Right ventricle myocardium inferior (tissue), 1 donor: Measurements from ENCODE around the gene C19orf38. TPM values are rescaled to one million over a fixed set of nuclear protein-coding genes. Genes with fewer than 3 reads are reported as not detected.
"Not testable (repeated sequence)": the region's sequence is repeated elsewhere in the genome, so short reads cannot be mapped to it uniquely, and the experiment has no call there.

ENCODE experiments used
- ATAC-seq: fragments of 200-7000 bp; cut with Tn5 transposase; one replicate; pipeline ENCODE4 v1.9.1; 2020; ENCODE audit warnings: mild to moderate bottlenecking, moderate library complexity
- DNase-seq: peaks from one replicate; pipeline ENCODE4 v3.0.0; 2021; ENCODE audit errors: missing footprints
- intact Hi-C: fragments of 100-400 bp; cut with DNase I; formaldehyde crosslinking; loops from one replicate; pipeline ENCODE4 v1.11.0; 2022
- total RNA-seq: library from RNA; stranded (reverse); fragmentation: NEBNext Ultra II Directional; extraction: Animal tissue kit (Norgen Biotek cat#: 25700); gene quantifications from one replicate; pipeline ENCODE4 v1.2.1, GENCODE V29; 2021
- donor health status: DM: no; HTN: yes; CAD: no; lungs with severe emphysema.

C19orf38 gene
- total RNA-seq, 1 donor from 2014 or later: 1.5 TPM

- intact Hi-C loops: no loop called here
- DNase-seq (peak; percentile 59), ATAC-seq (no peak)
Observed at GRCh38 chr19:10819124-10820060, 28.8 kb upstream of the C19orf38 start.

- intact Hi-C loops: no loop called here
- DNase-seq (no peak), ATAC-seq (peak; percentile 8)
Observed at GRCh38 chr19:10820173-10820572, 28.0 kb upstream of the C19orf38 start.

DNA sequence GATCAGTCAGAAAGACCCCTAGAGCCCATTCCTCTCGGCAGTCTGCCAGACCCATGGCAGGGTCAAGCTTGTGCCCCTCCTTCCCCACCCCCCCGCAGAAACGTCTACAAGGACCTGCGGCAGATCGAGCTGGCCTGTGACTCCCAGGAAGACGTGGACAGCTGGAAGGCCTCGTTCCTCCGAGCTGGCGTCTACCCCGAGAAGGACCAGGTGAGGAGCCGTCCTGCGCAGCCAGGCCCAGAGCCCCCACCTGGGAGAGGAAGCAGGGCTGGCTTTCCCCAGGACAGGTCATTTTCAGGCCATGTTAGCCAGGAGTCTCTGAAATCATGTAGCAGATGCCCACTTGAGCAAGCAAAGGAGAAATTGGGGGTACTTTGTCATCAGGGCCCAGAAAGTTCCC is 24.5 kb upstream of the C19orf38 start:
- ATAC-seq (no peak), DNase-seq (no peak)
- intact Hi-C loops: no loop called here

DNA sequence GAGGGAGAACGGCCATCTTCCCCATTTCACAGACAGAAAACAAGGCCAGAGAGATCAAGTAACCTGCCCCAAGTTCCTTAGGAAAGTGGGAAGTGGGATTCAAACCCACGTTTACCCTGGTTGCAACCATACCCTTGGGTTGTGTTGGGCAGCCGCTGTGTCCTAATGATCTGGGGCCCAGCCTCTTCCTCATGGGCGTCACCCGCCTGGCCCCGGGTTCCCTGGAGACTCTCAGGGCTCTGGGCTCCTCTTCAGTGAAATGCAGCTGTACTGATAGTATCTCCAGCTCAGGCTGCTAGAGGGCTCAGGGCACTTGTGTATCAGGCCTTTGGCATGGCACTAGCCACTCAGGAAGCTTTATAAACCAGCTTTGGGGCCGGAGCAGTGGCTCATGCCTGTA is 22.0 kb upstream of the C19orf38 start:
- intact Hi-C loops: no loop called here
- no peak for DNase-seq
- no peak for ATAC-seq

DNA sequence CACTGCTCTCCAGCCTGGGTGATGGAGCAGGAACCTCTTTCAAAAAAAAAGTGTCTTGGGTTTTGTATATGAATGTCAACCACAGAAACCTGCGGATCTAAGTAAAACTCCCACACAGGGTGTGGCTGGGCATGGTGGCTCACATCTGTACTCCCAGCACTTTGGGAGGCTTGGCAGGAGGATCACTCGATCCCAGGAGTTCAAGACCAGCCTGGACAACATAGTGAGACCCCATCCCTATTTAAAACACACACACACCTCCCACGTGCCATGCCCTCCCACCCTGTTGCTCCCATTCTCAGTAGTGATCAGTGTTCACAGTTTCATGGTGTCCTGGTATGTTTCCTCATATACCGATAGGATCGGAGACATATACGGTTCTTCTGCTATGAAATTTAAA is 21.4 kb upstream of the C19orf38 start:
- DNase-seq (no peak), ATAC-seq (no peak)
- intact Hi-C loops: no loop called here

DNA sequence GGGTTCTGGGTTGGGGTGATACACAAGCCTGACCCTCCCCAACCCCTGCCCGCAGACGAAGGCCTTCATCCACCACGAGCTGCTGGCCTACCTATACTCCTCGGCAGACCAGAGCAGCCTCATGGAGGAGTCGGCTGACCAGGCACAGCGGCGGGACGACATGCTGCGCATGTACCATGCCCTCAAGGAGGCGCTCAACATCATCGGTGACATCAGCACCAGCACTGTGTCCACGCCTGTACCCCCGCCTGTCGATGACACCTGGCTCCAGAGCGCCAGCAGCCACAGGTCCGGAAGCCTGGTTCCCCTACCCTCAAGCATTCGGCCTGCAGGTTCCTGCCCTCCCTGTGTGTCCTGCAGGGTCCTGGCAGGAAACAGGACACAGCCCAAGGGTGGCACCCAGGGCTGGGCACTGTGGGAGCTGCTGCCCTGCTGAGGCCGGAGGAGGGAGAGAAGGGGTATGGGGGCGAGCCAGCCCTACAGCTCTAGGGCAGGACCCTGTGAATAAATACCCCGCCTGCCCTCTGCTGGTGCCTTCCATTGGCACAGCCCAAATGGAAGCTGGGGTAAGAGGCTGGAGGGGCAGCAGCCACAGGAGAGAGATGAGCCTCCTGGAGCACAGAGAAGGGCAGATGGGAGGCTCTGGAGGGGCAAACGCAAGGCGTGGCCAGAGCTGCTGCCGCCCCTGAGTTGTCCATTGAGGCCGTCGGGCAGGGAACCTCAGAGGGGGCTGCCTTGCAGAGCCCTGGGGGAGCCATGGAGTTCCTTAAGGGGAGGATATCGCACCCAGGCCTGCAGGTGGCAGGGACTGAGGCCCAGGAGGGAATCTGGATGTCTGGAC is 19.0 kb upstream of the C19orf38 start:
- intact Hi-C loops: no loop called here
- ATAC-seq: no peak
- peak; percentile 55 for DNase-seq

- ATAC-seq: no peak
- intact Hi-C loops: no loop called here
- peak; percentile 50 for DNase-seq
Observed at GRCh38 chr19:10829967-10830366, 18.2 kb upstream of the C19orf38 start.

DNA sequence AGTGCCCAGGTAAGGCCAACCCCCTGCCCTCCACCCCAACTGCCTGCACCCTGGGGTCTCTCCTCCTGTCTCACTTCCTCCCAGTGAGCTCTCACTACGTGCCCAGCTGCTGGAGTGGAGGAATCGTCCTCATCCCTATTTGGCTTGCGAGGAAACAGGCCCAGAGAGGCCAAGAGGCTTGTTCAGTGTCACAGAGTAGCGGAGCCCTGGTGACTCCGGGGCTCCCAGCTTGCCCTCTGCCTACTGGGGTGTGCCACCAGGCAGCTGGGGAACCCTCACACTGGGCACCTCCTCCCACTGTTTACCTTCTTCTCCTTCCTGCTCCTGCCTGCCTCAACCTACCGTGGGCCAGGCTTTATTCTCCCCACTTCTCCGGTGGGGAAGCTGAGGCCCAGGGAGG is 17.8 kb upstream of the C19orf38 start:
- ATAC-seq (no peak), DNase-seq (no peak)
- intact Hi-C loops: no loop called here

GRCh38 chr19:10830931-10831779 is 17.1 kb upstream of the C19orf38 start:
- DNase-seq (peak; percentile 58), ATAC-seq (no peak)
- intact Hi-C loops: no loop called here

- peak; percentile 34 for DNase-seq
- intact Hi-C loops: no loop called here
- ATAC-seq: no peak
Observed at GRCh38 chr19:10831987-10832938, 16.0 kb upstream of the C19orf38 start.

- intact Hi-C loops: no loop called here
- DNase-seq: no peak
- no peak for ATAC-seq
Observed at GRCh38 chr19:10832939-10833296, 15.3 kb upstream of the C19orf38 start.

GRCh38 chr19:10835089-10835753 is 13.0 kb upstream of the C19orf38 start:
- intact Hi-C loops: no loop called here
- DNase-seq (no peak), ATAC-seq (no peak)

DNA sequence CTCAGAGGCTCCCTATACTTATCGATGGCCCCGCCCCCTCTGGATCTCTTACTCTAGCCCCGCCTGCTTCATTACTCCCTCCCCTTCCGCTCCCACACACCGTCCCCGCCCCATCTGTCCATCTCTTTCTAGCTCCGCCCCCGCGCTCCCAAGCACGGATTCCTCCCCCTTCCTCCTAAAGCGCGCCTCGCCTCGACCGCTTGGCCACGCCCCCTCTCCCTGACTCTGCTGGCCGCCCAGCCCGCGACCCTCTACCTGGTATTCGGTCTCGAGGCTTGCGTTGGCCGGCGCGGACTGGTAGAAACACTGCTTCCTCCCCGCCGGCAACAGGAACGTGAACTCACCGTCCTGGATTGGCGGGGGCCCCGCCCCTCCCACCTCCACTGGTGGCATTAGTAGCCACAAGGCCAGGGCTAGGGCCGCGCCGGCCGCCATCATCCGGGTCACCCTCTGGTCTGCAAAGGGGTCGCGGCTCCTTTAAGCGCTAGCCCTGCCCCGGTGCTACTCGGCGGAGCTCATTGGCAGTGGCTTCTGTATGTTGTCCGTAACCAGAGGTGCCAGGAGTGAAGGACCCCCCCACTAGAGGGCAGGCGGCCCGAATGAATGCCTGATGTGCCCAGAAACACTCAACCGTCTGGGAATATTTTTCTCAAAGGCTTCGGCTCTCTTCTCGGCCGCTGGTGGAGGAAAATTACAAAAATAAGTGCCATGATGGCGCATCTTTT is 12.3 kb upstream of the C19orf38 start, which contains the start of gene TMED1:
TSS of gene TMED1 (minus strand) at position 459 of the 725 bp plus-strand sequence. CDS start at position 438, 21 bp downstream.
- intact Hi-C loops: loop anchor here (1.0 to 2.0 kb wide), 2 partner anchors 35 to 119 kb away; partner anchors contain the start of gene CARM1
- DNase-seq: peak; percentile 100
- ATAC-seq: peak; percentile 95

DNA sequence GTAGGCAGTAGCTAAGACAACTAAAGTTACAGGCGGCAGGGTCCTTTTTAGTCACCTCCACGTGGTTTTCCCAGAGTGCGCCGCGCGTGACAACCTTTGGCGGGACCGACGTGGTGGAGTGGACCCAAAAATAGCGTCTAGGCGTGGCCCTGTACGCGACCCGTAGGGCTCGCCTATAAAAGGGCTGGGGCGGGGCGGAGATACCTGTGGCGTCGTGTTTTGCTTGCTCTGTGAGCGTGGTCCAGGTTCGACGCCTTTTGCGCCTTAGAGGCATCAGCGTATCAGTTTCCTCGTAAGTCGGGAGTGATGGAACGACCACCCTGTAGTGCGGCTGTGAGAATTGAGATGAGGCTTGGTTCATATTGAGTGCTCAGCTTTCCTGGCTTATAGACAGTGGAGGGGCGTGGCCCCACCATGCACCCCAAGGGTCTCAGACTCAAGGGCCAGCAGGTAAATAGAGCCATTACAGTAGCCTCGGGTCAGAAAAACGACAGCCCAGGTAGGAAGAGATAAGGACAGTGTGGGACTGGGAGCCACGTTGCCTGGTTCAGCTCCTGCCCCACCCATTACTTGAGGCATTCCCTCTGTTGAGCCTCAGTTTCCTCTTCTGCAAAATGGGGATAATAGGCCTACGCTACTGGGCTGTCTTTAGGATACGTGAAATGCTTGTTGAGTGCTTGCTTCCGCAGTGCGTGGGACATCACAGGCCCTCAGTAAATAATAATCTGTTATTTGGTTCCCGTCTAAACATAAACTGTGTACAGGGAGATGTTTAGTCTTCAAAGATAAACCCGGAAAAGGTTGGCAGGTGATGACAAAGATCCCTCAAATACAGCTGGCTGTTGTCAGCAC is 11.5 kb upstream of the C19orf38 start:
- DNase-seq: peak; percentile 92
- intact Hi-C loops: loop anchor here (1.0 to 2.0 kb wide), 2 partner anchors 34 to 119 kb away; partner anchors contain the start of gene CARM1
- peak; percentile 56 for ATAC-seq

GRCh38 chr19:10837649-10838048 is 10.6 kb upstream of the C19orf38 start:
- not testable (repeated sequence) for DNase-seq, ATAC-seq
- intact Hi-C loops: loop anchor here (2.0 kb wide), 1 partner anchor 33 kb away; the partner anchor contains the start of gene CARM1
